Measurements from ENCODE around the gene SPRYD3.
"Not testable (repeated sequence)": the region's sequence is repeated elsewhere in the genome, so short reads cannot be mapped to it uniquely, and the experiment has no call there.

SPRYD3 gene

DNA sequence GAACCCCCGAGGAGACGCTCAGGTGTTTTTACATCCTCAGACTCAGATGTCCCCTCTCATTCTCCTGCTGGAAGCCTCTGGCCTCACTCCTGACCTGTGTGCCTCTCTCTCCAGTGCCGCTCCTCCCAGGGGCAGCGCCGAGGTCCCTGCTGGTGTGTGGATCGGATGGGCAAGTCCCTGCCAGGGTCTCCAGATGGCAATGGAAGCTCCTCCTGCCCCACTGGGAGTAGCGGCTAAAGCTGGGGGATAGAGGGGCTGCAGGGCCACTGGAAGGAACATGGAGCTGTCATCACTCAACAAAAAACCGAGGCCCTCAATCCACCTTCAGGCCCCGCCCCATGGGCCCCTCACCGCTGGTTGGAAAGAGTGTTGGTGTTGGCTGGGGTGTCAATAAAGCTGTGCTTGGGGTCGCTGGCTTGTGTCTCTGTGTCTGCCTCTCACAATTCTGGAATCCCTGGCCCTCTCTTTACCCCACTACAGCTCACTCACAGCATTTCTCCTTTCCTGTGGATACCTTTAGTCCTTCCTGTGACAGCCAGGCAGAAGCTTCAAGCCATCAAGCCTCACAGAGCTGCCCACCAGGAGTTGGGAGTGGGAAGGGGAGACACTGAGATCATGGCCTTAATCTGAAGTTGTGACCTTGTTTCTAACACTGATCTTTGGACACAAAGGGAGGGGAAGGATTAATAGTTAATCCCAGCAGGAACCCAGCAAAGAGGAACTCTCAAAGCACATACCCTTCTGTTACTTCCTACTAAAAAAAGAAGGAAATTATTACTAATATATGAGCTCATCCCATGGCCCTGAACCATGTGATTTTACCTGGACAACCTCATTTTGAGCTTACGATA is 23.0 kb upstream of the SPRYD3 start:
- FAIRE-seq, result no peak

DNA sequence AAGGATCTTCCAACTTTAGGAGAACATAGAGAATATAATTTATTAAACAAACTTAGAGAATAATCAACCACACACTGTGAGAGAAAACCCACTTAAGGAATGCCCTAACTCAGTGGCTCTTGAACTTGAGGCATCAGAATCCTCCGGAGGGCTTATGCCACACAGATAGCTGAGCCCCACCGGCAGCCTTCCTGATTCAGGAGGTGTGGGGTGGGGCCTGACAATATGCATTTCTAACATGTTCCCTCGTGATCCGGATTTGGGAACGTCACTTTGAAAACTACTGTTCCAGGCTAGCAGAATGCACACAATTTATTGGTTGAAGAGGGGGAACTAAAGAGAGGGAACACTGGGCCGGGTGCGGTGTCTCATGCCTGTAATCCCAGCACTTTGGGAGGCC is 22.1 kb upstream of the SPRYD3 start:
- no peak for FAIRE-seq

DNA sequence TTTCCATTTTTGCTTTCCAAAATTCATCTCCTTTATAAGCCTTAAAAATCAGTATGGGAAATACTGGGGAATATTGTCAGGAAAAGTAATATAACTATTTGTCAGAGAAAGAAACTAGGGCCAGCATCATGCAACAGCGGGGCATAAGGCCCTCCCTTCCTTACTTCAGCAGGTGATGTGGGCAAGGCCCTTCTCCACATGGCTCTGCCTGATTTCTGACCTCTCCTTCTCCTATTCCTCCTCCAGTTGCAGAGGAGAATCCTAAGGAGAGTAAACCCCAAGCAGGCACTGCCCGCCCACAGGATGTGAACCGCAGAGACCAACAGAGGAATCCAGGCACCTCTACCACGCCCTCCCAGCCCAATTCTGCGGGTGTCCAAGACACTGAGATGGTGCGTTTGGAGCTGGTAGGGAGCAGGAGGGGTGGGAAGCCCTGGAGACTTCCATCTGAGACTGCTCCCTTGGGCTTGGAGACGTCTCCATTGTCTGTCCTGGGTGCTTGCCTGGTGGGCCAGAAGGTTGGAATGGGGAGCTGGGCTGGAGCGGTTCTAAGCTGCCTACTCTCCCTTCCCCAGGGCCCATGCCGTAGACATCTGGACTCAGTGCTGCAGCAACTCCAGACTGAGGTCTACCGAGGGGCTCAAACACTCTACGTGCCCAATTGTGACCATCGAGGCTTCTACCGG is 21.4 kb upstream of the SPRYD3 start:
- no peak for FAIRE-seq

DNA sequence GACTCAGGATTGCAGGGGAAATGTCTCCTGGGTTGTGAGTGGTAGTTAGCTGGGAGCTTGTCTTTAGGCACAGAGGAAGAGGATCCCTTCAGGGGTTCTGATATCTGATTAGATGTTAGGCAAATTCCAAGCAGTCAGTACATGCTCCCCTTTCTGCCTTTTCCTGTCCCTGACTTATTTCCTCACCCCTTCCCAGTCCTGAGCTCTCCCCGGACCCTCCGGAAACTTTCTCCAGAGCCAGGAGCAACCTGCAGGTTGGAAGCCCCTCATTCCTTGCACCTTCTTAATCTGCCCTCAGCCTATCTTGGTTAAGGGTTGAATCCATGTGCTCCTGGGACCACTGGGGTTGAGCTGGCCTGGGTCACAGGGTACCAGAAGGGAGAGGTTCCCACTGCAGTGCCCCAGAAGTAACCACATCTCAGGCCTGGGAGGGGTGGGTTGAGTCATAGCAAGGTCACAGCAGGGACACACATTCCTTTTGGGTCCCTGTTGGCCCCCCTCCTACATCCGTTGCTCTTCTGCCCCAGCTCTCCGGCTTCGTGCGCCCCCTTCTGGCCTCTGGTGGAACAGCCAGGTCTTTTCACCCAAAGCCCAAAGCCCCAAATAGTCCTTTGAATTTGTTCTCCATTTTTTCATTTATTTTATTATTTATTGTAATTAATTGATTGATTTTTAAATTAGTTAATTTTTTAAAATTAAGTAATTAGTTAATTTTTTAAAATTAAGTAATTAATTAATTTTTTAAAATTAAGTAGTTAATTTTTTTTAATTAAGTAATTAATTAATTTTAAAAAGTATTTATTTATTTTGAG is 20.1 kb upstream of the SPRYD3 start:
- FAIRE-seq, result no peak

DNA sequence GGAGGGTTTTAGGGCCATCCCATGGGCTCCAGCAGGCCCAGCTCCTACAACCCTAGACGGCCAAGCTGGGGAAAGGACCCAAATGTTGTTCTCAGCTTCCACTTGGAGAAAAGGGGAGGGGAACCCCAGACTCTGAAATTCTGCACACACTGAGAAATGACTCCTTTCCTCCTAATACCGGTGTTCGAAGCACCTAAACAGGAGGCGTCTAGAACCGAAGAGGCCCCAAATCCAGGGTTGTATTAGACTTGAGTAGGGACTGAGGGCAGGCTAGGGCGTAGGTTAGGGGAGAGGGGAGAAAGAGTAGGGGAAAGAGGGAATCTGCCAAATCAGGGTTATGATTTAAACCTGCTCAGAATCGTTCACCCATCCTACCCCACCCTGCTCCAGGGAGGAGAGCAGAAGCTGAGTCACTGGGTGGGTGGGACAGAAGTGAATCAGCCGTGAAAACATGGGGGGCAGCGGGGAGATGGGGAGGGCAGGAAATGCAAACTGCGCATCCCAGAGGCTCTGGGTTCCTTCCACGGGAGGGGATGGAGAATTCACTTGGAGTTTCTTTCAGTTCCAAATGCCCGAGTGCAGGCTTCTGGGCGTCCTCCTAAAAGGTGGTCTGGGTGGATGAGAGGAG is 19.3 kb upstream of the SPRYD3 start:
- FAIRE-seq, result no peak

DNA sequence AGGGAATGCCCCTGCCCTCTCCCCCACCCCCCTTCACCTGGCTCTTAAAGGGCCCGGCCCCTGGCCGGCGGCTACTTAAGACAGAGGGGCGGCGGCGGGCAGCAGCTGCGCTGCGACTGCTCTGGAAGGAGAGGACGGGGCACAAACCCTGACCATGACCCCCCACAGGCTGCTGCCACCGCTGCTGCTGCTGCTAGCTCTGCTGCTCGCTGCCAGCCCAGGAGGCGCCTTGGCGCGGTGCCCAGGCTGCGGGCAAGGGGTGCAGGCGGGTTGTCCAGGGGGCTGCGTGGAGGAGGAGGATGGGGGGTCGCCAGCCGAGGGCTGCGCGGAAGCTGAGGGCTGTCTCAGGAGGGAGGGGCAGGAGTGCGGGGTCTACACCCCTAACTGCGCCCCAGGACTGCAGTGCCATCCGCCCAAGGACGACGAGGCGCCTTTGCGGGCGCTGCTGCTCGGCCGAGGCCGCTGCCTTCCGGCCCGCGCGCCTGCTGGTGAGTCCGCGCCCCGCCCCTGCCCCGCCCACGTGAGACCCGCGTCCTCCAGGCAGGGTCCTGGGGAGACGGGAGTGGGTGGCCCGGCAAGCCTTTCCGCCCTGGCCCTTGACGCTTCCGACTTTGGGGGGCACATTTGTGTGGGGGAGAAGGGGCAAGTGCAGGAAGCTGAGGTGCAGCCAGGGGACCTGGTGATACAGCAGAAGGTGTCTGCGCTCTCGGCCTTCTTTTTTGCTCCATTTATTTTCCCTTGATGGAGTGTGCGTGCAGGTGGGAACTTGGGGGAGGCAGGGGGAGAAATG is 18.6 kb upstream of the SPRYD3 start, which contains the start of gene IGFBP6:
Gene IGFBP6 (plus strand): TSS at position 104 of the 790 bp plus-strand sequence. CDS start 51 bp downstream, at position 155.
- no peak for FAIRE-seq

DNA sequence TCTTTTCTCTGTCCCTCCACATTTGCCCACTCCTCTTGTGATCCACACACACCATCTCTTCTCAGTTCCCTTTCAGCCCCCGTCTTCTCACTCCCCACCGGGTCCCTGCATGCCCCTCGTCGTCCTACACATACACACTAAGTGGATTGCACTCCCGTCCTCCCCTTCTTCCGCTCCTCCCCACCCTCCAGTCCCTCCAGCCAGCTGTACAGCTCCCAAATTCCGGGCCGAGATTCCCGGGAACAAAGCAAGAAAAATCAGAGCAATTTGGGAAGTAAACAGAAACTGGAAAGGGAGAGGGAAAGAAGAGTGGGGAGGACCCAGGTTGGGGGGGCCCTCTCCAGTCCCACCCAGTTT is 18.0 kb upstream of the SPRYD3 start:
- no peak for FAIRE-seq

DNA sequence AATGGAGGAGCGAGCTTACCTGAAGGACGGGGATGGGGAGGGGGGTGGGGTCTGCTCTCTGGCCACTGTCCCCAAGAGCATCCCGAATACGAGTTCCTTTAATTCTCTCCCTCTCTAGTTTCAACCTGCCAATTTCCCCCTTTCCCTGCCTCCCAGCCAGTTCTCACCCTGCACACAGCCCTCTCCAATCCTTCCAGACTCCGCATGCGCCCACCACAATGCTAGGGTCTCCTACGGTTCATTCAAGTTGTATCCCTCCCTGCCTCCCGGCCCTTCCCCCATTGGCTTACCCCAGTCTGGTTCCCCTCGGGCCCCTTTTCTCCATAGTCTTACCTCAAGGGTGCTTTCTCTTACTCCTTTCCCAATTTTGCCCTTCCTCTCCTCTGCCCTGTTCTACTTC is 17.6 kb upstream of the SPRYD3 start:
- FAIRE-seq, result no peak

DNA sequence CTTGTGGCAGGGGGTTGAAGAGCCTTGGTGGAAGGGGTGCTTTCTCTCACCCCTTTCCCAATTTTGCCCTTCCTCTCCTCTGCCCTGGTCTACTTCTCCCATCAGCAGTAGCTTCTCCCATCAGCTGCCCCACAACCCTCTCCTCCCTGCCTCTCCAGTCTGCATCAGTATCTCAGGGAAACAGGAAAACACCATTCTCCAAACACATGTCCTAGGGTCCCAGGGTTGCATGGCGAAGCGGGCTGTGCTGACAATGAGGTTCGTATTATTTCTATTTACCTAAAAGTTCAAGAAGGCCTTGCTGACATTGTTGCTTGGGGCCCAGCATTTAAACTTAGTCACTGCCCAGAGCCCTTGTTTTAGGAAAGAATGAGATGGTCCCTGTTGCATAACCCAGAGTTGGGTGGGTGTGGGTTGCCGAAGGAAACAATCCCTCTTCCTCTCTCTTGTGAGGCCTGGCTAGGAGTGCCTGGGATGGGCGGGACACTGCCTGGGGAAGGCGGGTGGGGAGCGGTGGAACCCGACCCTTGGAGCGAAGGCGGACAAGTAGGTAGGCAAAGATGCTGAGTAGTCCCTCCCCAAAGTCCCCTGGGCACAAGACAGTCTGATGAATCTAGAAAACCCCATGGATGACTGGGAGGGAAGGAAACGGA is 17.0 kb upstream of the SPRYD3 start:
- FAIRE-seq, result no peak

DNA sequence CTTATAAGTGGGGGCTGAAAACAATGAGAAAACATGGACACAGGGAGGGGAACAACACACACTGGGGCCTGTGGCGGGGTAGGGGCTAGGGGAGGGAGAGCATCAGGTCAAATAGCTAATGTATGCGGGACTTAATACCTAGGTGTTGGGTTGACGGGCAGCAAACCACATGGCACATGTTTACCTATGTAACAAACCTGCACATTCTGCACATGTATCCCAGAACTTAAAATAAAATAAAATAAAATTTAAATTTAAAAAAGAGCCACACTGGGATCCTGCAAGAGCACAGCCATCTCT is 16.4 kb upstream of the SPRYD3 start:
- FAIRE-seq, result not testable (repeated sequence)

DNA sequence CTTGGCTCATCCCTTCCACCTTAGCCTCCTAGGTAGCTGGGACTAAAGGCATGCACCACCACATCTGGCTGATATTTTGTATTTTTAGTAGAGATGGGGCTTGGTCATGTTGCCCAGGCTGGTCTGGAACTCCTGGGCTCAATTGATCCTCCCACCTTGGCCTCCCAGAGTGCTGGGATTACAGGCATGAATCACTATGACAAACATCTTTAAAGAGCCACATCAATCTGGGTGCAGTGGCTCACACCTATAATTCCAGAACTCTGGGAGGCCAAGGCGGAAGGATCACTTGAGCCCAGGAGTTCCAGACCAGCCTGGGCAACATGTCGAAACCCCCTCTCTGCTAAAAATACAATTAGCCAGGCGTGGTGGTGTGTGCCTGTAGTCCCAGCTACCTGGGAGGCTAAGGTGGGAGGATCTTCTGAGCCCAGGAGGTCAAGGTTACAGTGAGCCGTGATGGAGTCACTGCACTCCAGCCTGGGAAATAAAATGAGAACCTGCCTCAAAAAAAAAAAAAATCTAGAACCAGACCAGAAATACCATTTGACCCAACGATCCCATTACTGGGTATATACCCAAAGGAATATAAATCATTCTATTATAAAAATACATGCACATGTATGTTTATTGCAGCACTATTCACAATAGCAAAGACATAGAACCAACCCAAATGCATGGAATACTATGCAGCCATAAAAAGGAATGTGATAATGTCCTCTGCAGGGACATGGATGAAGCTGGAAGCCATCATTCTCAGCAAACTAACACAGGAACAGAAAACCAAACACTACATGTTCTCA is 15.8 kb upstream of the SPRYD3 start:
- FAIRE-seq, result not testable (repeated sequence)

DNA sequence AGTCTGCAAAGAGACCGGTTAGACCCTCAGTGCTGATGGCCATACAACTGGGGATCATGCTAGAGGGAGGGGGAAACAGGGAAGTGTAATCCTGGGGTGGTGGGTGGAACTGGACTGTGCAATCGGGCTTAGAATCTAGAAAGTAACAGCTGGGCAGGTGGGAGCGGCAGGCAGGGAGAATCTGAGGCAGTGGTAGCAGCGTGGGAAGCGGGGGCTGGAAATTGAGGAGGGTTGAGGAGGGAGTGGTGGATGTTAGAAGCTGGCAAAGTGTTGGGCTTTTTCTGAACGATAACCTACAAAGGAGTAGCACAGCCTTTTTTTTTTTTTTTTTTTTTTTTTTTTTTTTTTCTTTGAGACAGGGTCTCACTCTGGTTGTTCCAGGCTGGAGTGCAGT is 15.2 kb upstream of the SPRYD3 start:
- no peak for FAIRE-seq

DNA sequence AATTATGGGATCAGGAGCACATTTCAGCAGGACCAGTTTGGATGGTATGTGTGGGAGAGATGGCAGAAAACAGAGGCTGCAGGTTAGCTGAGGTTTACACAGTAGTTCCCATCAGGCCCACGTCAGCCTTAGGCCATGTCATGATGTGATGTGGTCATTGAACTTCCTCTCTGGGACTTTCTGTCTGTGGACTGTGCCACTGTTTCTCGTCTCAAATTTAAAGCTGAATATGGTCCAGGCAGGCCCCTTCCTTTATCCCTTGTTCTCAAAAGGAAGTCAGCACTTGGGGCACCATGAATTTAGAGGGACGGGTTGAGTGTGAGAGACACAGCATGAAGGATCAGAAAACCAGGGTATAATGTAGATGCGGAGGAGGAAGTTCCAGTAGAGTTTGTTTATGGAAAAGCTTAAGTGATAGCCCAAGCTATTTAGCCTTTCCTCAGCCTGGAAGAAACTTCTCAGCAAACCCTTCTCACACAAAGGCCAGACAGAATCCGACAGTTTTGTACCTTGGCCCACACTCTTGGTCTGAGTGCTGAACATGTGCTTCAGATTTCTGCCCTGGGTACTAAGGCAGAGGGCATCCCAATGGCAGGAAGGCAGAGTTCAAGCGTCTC is 14.7 kb upstream of the SPRYD3 start:
- no peak for FAIRE-seq

DNA sequence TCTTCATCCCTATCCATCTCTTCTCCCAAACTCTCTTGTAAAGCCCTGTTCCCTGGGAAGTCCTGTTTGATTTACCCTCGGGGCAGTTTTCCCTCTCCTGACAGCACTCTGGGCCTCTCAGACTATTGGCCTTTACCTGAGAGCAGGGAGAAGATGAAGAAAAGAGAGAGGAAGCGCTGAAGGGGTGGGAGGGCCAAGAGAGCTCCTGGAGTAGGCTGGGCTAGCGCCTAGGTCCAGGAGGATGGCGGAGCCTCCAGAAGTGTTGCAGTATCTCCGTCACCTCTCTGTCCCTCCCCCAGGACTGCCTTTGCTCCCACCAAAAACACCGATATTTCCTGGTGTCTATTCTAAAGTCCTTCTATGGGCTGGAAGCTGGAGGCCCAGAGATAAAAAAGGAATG is 12.6 kb upstream of the SPRYD3 start:
- FAIRE-seq, result no peak

DNA sequence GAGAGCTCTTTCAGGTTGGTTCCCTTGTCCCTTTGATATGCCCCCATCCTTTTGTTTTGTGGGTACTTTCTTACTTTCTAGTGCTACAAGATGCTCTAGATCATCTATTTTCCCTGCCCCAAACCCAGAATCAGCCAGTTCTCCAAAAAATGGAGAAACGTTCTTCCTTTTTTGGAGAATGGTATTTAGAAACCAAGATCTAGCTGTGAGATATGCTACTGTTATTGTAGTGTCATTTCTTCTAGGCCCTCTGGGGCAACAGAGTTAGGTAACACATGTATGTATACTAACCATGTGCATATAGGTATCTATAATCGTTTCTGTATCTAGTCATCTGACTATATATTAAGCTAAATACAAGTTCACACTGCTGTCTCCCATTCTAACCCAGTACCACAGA is 11.4 kb upstream of the SPRYD3 start:
- FAIRE-seq, result no peak

DNA sequence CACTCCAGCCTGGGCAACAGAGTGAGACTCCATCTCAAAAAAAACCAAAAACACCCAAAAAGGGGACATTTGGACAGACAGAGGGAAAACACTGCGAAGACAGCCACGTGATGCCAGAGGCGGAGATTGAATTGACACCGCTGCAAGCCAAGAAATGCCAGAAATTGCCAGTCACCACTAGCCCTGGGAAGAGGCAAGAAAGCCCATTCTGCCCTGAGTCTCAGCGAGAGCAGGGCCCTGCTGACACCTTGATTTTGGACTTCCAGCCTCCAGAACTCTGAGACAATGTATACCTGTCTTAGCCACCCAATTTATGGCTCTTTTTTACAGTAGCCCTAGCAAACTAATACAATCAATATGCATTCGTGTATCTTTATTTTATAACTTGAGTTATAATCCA is 10.9 kb upstream of the SPRYD3 start:
- FAIRE-seq, result no peak

DNA sequence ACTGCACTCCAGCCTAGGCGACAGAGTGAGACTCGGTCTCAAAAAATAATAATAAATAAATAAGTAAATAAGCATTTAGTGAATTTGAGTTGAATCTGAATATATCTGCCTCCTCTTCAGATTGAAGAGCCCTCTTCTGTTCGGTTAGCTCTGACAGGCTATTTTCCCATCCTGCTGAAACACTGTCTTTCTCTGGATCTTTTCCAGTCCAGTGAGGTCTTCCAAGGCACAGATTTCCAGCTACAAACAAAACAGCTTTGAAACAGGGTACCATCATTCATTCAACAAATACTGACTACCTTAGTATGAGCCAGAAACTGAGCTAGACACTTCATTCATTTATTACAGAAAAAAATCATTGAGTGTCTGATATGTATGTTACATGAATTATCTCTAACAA is 7.2 kb upstream of the SPRYD3 start:
- FAIRE-seq, result no peak

DNA sequence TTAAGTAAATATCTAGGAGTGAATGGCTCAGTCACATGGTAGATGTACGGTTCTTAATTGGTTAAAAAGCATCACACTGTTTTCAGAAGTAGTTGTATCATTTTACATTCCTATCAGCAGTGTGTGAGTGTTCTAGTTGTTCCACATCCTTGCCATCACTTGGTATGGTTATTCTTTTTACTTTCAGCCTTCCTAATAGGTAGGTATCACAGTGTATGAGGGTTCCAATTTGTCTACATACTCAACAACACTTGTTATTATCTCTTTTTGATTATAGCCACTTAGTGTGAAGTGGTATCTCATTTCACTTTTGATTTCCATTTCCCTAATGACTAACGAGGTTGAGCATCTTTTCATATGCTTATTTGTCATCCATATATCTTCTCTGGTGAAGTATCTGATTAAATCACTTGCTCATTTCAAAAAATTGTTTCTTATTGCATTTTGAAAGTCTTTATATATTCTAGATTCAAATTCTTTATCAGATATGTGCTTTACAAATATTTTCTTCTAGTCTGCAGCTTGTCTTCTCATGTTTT is 3.5 kb upstream of the SPRYD3 start:
- no peak for FAIRE-seq

DNA sequence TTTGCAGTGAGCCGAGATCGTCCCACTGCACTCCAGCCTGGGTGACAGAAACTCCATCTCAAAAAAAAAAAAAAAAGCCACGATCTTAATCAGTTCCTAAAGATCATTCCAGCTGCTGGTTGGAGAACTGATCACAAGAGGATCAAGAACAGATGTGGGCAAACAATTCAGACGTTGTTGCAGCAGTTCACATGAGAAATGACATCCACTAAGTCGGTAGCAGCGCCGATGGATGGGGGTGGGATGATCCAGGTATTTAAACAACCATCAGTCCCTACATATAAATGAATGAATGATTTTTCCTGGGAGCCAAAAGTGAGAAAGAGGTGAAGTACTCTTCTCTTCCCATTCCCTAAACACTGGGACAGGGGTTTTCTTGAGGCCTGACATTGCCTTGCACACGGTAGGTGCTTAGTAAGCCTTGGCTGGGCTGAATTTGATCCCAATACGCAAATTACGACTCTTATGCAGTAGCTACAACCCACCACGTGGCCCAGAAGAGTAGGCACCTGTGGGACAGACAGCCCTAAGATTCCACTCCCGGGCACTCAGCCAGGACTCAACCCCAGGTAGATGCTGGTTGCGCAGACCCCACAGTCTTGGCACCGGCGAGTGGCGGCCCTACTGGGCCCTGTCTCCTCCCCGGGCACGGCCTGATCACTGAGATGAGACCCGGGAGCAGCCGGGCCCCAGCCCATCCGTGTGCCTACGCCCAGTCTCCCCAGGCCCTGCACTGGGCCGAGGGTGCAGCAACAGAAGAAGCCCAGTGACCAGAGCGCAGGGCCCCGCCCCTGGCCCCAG is 565 bp downstream of the SPRYD3 start:
- FAIRE-seq, result no peak

Measured in islet of Langerhans (tissue), 1 donor.